ENCODE results near the gene MAP3K21. TPM values are rescaled to one million over a fixed set of nuclear protein-coding genes. Genes with fewer than 3 reads are reported as not detected.

The MAP3K21 gene
- total RNA-seq, 1 experiment from 2014 or later = 18.3 TPM

DNA sequence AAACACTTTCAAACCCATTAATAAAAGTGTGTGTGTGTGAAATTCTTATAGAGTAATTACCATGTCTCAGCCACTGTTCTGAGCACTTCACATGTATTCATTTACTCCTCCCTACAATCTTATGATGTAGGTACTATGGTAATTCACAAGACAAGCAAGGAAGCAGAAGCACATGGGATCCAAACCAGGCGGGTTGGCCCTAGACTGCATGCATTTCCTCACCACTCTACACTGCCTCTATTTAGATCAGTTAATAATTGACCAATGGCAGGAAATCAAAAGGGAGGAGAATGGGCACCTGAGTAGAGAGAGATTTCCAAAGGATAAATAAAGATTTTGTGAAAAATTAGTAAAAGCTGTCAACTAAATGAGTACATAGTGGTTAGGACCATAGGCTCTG, 15.7 kb downstream of the MAP3K21 start:
- H2AFZ ChIP-seq = no peak overlapping the region
- H3K4me2 ChIP-seq = no peak overlapping the region
- ChIA-PET CTCF (no interaction called here), POLR2A (ENCODE audit: unreplicated experiment) (no interaction called here)
- BruUV-seq (replicated peaks) = no TSS peak
- H3K36me3 ChIP-seq (ENCODE audit: low read depth) = no peaks in the 10 kb centered on the region; the same call in 1 of the 2 replicates
- no peaks in the 10 kb centered on the region; the same call in 1 of the 2 replicates for H4K20me1 ChIP-seq (ENCODE audit: insufficient read depth)
- H3K79me2 ChIP-seq (ENCODE audit: low read depth) = peaks cover 74% of the 10 kb centered on the region
- H3K4me3 ChIP-seq = no peak overlapping the region
- intact Hi-C loops (cut with micrococcal nuclease; ENCODE audit: unreplicated experiment) = no loop called here
- TF ChIP-seq EZH2 (IDR thresholded peaks at IDR 0.05; ENCODE audit: low read depth) (no peak), CTCF (conservative IDR thresholded peaks at IDR 0.05) (no peak)
- no peak overlapping the region for H3K27ac ChIP-seq
- no peaks in the 10 kb centered on the region for H3K4me1 ChIP-seq (replicated peaks; ENCODE audit: insufficient read depth)
- no peaks in the 10 kb centered on the region for H3K27me3 ChIP-seq (ENCODE audit: insufficient read depth, low read depth)
- no peaks in the 10 kb centered on the region for H3K9me2 ChIP-seq (ENCODE audit: insufficient read depth)
- H3F3A ChIP-seq (ENCODE audit: insufficient read depth, low read depth) = no peaks in the 10 kb centered on the region
- no peaks in the 10 kb centered on the region for H3K9me3 ChIP-seq (ENCODE audit: insufficient read depth, low read depth)
- DNase-seq = no peak

DNA sequence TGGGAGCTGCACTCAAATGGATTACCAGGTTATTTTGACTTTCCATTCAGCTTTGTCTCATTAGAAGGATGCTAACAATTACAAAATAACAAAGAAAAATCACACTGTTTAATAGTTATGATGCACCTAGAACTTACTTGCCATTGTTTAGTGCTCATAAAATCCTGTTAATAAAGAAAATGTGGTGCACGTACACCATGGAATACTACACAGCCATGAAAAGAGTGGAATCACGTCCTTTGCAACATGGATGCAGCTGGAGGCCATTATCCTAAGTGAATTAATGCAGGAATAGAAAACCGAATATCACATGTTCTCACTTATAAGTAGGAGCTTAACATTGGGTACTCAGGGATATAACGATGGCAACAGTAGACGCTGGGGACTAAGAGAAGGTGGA, 19.8 kb downstream of the MAP3K21 start:
- POLR2A ChIA-PET (ENCODE audit: unreplicated experiment) = no interaction called here
- H3K9me3 ChIP-seq (ENCODE audit: insufficient read depth, low read depth) = no peaks in the 10 kb centered on the region
- no TSS peak for BruUV-seq (replicated peaks)
- CTCF ChIA-PET = no interaction called here
- H3K79me2 ChIP-seq (ENCODE audit: low read depth) = peaks cover 38% of the 10 kb centered on the region
- no peaks in the 10 kb centered on the region for H3F3A ChIP-seq (ENCODE audit: insufficient read depth, low read depth)
- no peaks in the 10 kb centered on the region for H3K27me3 ChIP-seq (ENCODE audit: insufficient read depth, low read depth)
- H3K9me2 ChIP-seq (ENCODE audit: insufficient read depth) = no peaks in the 10 kb centered on the region
- no peak overlapping the region for H3K4me2 ChIP-seq
- TF ChIP-seq EZH2 (IDR thresholded peaks at IDR 0.05; ENCODE audit: low read depth) (no peak), CTCF (conservative IDR thresholded peaks at IDR 0.05) (no peak)
- H4K20me1 ChIP-seq (ENCODE audit: insufficient read depth) = 0 out of 2 replicates have a peak, but pooled peaks cover 4% of the 10 kb centered on the region
- no peak overlapping the region for H3K27ac ChIP-seq
- no peak overlapping the region for H3K4me3 ChIP-seq
- intact Hi-C loops (cut with micrococcal nuclease; ENCODE audit: unreplicated experiment) = no loop called here
- DNase-seq = no peak
- no peaks in the 10 kb centered on the region for H3K4me1 ChIP-seq (replicated peaks; ENCODE audit: insufficient read depth)
- H2AFZ ChIP-seq = no peak overlapping the region
- H3K36me3 ChIP-seq (ENCODE audit: low read depth) = peaks cover 5% of the 10 kb centered on the region; the same call in 1 of the 2 replicates

GRCh38 chr1:233349137-233349536, 21.6 kb downstream of the MAP3K21 start:
- intact Hi-C loops (cut with micrococcal nuclease; ENCODE audit: unreplicated experiment) = no loop called here
- H3K36me3 ChIP-seq (ENCODE audit: low read depth) = peaks cover 5% of the 10 kb centered on the region; the same call in 1 of the 2 replicates
- TF ChIP-seq EZH2 (IDR thresholded peaks at IDR 0.05; ENCODE audit: low read depth) = no peak
- TF ChIP-seq CTCF (conservative IDR thresholded peaks at IDR 0.05) = no peak
- H3K9me2 ChIP-seq (ENCODE audit: insufficient read depth) = no peaks in the 10 kb centered on the region
- H3K4me3 ChIP-seq = no peak overlapping the region
- H3K4me1 ChIP-seq (replicated peaks; ENCODE audit: insufficient read depth) = no peaks in the 10 kb centered on the region
- BruUV-seq (replicated peaks) = no TSS peak
- ChIA-PET POLR2A (ENCODE audit: unreplicated experiment) (interaction anchor here (0.6 kb wide), 1 partner anchor 1881 kb away, joined by 4 read pairs; no protein-coding TSS in a partner anchor), CTCF (no interaction called here)
- 0 out of 2 replicates have a peak, but pooled peaks cover 4% of the 10 kb centered on the region for H4K20me1 ChIP-seq (ENCODE audit: insufficient read depth)
- H3K4me2 ChIP-seq = no peak overlapping the region
- no peaks in the 10 kb centered on the region for H3K27me3 ChIP-seq (ENCODE audit: insufficient read depth, low read depth)
- H3K9me3 ChIP-seq (ENCODE audit: insufficient read depth, low read depth) = no peaks in the 10 kb centered on the region
- no peak for DNase-seq
- H3K79me2 ChIP-seq (ENCODE audit: low read depth) = 0 out of 2 replicates have a peak, but pooled peaks cover 22% of the 10 kb centered on the region
- H3K27ac ChIP-seq = no peak overlapping the region
- no peaks in the 10 kb centered on the region for H3F3A ChIP-seq (ENCODE audit: insufficient read depth, low read depth)
- H2AFZ ChIP-seq = no peak overlapping the region

Measured in PC-9 (cell line).